OCI-LY3 (cell line): ENCODE data around the gene GTPBP1.

Experiments used
- EZH2phosphoT487 ChIP-seq: fragments of 200-600 bp; shearing (Covaris generic); IDR thresholded peaks from 2 replicates; pipeline ENCODE4 v1.6.1; 2018; ENCODE audit warnings: antibody characterized with exemption, mixed run types, low read depth
- TF ChIP-seq, protein P1 (sequence below): fragments of 200-600, 300-600 bp; sonication (generic); IDR thresholded peaks from 2 replicates; pipeline ENCODE4 v1.5.1; 2014; ENCODE audit warnings: antibody characterized with exemption, low read length, low read depth

DNA sequence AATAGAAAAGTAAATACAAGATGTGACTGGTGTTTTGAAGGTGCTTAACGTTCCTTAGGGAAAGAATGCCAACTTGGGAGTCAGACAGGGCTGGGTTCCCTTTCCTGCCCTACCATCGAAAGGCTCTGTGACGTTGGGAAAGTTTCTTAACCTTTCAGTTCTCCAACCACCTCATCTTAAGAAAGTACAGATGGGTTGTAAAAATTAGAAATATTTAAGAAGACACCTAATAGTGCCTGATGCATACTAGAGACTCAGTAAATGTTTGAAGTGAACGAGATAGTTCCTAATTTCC is 1.1 kb downstream of the GTPBP1 start:
- TF ChIP-seq, protein P1, sequence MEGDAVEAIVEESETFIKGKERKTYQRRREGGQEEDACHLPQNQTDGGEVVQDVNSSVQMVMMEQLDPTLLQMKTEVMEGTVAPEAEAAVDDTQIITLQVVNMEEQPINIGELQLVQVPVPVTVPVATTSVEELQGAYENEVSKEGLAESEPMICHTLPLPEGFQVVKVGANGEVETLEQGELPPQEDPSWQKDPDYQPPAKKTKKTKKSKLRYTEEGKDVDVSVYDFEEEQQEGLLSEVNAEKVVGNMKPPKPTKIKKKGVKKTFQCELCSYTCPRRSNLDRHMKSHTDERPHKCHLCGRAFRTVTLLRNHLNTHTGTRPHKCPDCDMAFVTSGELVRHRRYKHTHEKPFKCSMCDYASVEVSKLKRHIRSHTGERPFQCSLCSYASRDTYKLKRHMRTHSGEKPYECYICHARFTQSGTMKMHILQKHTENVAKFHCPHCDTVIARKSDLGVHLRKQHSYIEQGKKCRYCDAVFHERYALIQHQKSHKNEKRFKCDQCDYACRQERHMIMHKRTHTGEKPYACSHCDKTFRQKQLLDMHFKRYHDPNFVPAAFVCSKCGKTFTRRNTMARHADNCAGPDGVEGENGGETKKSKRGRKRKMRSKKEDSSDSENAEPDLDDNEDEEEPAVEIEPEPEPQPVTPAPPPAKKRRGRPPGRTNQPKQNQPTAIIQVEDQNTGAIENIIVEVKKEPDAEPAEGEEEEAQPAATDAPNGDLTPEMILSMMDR: no peak
- no peak for TF ChIP-seq EZH2phosphoT487
